ENCODE data around the gene CAPN12.
"Not testable (repeated sequence)": the region's sequence is repeated elsewhere in the genome, so short reads cannot be mapped to it uniquely, and the experiment has no call there.

Gene CAPN12

DNA sequence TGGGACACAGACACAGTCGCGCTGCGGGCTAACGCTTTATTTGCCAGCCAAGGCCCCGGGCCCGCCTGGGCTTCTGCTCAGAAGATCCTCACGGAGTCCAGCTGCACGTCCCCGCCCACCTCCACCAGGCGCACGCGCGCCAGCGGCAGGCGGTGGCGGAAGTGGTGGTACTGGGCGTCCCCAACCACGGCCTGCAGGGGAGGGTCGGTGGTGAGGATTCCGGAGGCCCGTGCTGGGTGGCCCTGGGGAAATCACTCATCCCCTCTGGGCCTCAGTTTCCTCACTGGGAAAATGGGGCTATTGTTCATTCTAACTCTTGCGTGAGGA lies 26.6 kb upstream of the CAPN12 start:
- DNase-seq, result not testable (repeated sequence)

DNA sequence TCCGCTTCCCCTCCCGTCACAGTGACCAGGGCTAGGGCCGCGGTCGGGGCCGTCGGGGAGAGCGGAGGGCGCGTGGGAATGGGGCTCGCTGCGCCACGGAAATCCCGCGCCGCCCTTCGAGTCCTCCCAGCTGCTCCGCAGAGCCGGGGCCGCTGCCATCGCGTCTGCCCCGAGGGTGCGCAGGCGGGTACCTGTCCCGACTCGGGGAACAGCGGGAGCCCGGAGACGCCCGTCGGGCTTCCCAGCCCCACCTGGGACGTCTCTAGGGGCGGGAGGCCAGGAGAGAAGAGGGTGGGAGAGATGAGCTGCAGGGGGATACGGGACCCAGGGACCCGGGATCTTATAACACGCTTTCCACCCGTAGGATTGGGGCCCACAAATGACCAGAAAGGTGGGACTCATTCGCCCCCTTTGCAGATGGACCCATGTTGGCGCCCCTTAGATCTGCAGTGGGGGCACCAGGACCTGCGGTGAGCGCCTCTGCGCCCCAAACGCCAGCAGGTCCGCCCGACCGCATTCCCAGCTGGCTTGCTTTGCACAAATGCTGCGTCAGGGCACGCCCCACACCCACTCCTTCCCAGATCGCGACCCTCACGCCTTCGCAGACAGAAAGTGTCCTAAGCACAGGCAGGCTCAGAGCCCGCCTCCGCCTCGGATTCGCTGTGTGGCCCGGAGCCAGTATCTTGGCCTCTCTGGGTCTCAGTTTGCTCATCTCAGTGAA lies 26.1 kb upstream of the CAPN12 start:
- peak in 1 of 2 donors; percentile 5 for DNase-seq

DNA sequence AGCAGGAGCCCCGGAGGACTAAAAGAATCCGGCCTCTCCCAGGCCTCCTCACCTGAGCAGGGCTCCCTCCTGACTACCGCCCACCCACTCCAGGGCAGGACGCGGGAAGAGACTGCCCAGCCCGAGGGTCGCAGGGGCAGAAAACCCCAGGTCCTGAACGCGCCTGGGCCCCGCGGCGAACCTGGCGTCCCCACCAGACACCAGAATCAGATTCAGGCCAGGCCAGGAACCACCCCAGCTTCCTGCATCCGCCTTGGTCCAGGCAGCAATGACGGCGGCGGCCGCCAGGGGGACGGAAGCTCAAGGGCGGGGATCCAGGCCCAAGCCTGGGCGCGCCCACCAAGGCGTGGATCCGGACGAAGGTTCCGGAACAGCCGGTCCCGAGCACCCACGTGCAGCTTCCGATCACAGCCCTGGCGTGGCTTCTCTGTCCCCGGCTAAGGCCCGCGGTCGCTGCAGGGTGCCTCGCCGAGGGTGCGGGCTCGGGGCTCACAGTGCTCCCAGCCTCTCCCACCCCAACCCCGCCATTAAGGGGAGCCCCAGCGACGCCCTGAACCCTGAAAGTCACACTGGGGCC lies 25.4 kb upstream of the CAPN12 start:
- DNase-seq, result peak; percentile 82 to 92

DNA sequence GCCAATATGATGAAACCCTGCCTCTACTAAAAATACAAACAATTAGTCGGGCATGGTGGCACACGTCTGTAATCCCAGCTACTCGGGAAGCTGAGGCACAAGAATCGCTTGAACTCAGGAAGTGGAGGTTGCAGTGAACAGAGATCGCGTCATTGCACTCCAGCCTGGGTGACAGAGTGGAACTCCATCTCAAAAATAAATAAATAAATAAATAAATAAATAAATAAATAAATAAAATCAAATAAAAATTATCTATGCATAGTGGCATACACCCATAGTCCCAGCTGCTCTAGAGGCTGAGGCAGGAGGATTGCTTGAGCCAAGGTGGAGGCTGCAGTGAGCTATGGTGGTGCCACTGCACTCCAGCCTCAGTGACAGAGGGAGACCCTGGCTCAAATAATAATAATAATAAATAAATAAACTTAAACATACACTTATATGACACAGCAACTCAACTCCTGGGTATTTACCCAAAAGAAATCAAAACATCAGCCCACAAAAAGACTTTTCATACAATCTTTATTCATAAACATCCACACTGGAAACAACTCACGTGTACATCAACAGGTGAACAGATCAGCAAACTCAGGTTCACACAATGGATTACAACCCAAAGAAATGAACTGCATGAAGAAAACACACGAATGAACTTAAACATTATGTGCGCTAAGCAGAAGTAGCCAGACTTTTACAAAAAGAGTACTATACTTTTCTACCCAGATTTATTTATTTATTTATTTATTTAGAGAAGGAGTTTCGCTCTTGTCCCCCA lies 22.2 kb upstream of the CAPN12 start:
- DNase-seq, result no peak

DNA sequence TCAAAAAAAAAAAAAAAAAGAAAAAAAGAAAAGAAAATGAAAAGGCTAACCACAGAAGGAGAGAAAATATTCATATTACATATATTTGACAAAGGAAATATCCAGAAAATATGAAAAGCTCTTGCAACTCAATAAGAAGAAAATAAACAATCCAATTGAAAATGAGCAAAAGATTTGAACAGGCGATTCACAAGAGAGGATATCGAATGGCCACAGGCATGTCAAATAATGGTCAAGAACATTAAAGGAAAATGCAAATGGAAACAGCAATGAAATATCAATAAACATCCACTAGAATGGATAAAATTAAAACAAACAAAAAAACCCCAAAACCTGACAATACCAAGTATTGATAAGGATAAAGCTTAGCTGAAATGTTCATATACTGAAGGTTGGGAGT lies 20.9 kb upstream of the CAPN12 start:
- no peak for DNase-seq

DNA sequence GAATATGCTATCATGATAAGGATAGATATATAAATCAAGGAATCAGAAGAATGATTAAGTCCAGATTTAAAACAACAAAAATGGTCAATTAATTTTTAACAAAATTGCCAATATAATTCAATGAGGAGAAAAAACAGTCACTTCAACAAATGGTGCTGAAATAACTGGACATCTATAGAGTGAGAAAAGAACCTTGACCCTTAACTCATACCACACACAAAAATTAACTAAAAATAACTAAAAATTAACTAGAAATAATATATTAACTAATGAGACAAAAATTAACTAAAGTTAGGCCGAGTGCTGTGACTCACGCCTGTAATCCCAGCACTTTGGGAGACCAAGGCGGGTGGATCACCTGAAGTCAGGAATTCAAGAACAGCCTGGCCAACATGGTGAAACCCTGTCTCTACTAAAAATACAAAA lies 19.5 kb upstream of the CAPN12 start:
- DNase-seq, result no peak

DNA sequence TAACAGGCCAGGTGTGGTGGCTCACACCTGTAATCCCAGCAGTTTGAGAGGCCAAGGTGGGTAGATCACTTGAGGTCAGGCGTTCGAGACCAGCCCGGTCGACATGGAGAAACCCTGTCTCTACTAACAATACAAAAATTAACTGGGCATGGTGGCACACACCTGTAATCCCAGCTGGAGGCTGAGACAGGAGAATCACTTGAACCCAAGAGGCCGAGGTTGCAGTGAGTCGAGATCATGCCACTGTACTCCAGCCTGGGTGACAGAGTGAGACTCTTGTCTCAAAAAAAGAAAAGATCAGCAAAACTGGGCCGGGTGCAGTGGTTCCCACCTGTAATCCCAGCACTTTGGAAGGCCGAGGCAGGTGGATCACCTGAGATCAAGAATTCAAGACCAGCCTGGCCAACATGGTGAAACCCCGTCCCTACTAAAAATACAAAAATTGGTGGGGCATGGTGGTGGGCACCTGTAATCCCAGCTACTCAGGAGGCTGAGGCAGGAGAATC lies 17.7 kb upstream of the CAPN12 start:
- DNase-seq, result not testable (repeated sequence)

DNA sequence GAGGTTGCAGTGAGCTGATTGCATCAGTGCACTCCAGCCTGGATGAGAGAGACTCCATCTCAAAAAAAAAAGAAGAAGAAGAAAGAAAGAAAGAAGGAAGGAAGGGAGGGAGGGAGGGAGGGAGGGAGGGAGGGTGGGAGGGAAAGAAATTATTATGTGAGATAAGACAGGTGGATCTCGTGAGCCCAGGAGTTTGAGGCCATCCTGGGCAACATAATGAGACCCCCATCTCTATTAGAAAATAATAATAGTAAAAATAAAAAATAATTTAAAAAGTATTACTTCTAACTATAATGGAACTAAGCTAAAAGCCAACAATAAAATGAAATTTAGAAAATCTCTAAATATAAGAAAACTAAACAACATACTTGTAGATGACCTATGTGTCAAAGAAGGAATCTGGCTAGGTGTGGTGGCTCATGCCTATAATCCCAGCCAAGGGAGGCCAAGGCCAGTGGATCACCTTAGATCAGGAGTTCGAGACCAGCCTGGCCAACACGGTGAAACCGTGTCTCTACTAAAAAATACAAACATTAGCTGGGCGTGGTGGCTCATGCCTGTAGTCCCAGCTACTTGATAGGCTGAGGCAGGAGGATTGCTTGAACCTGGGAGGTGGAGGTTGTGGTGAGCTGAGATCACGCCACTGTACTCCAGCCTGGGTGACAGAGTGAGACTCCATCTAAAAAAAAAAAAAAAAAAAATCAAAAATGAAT lies 16.7 kb upstream of the CAPN12 start:
- DNase-seq, result not testable (repeated sequence)

DNA sequence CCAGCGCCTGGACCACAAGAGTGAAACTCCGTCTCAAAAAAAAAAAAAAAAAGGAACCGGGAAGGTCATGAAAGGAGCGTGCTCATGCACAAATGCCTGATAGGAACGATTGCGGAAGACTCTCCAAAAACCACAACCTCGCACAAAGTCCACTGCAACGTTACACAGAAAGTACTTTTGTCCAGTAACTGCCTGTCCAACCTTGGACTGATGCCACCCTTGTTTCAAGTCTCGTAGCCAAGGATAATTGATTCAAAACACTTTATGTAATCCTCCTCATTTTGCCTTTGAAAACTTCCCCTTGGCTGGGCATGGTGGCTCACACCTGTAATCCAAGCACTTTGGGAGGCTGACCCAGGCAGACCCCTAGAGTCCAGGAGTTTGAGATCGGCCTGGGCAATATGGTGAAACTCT lies 15.3 kb upstream of the CAPN12 start:
- DNase-seq, result no peak

DNA sequence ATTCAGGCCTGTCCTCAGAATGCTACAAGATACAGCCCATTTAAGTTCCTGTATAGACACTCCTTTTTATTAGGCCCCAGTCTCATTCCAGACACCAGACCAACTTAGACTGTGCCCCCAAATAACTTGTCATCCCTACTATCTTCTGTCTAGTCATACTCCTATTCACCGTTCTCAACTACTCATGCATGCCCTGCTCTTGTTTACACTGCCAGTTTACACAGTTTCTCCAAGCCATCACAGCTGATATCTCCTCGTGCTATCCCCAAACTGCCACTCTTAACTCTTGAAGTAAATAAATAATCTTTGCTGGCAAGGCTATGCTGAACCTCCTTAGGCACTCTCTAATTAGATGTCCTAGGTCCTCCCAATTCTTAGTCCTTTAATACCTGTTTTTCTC lies 9.9 kb upstream of the CAPN12 start:
- DNase-seq, result not testable (repeated sequence)

DNA sequence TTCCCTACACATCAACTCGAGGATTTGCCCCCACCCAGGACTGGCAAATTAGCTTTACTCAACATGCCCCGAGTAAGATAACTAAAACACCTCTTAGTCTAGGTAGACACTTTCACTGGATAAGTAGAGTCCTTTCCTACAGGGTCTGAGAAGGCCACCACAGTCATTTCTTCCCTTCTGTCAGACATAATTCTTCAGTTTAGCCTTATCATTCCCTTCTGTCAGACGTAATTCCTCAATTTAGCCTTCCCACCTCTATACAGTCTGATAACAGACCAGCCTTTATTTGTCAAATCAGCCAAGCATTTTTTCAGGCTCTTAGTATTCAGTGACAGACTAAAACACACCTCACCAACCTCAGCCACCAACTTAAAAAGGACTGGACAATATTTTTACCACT lies 9.5 kb upstream of the CAPN12 start:
- not testable (repeated sequence) for DNase-seq

DNA sequence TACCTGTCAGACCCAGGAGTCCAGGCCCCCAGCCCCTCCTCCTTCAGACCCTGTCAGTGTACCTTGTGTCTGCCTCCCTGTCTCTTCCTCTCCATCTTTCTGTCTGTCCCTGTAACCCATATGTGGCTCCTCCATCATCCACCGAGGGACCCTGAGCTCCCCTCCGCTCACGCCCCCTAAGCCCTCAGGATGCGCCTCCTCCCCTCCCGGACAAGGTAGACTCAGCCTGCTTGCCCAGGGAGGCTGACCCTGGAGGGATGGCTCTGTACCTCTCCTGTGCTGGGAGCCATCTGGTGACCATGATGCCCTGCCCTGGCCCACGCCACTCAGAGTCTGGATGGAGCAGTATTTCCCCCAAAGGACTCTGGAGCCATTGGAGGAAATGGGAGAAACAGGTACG lies 1.0 kb upstream of the CAPN12 start:
- DNase-seq, result no peak

DNA sequence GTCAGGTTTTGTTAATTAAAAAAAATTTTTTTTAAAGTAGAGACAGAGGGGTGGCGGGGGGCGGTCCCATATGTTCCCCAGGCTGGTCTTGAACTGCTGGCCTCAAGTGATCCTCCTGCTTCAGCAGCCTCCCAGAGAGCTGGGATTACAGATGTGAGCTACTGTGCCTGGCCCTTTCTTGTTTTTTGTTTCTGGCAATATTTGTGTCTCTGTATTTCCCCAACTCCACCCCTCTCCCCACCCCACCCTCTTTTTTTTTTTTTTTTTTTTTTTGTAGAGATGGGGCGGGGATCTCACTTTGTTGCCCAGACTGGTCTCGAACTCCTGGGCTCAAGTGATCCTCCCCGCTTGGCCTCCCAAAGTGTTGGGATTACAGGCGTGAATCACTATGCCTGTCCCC lies 600 bp upstream of the CAPN12 start:
- DNase-seq, result no peak

DNA sequence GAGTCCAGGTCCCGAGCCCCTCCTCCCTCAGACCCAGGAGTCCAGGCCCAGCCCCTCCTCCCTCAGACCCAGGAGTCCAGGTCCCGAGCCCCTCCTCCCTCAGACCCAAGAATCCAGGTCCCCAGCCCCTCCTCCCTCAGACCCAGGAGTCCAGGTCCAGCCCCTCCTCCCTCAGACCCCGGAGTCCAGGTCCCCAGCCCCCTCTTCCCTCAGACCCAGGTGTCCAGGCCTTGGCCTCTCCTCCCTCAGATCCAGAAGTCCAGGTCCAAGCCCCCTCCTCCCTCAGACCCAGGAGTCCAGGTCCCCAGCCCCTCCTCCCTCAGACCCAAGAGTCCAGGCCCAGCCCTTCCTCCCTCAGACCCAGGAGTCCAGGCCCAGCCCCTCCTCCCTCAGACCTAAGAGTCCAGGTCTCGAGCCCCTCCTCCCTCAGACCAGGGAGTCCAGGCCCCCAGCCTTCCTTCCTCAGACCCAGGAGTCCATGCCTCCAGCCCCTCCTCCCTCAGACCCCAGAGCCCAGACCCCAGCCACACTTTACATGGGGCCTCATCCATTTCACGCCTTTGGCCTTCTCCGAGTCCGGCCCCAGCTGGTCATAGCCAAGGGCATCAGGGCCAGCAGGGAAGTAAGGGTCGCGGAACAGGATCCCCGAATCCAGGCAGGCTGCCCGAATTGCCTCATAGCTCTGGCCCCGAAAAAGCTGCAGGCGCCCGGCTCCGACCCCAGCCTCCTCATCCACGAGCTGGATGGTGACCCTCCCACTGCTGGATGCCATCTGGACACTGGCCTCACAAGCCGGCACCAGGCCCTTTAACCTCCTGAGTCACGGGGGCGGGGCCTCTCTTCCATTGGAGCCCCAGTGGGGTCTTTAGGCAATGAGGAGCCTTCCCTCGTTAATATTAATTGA lies 628 bp downstream of the CAPN12 start:
- no peak for DNase-seq

DNA sequence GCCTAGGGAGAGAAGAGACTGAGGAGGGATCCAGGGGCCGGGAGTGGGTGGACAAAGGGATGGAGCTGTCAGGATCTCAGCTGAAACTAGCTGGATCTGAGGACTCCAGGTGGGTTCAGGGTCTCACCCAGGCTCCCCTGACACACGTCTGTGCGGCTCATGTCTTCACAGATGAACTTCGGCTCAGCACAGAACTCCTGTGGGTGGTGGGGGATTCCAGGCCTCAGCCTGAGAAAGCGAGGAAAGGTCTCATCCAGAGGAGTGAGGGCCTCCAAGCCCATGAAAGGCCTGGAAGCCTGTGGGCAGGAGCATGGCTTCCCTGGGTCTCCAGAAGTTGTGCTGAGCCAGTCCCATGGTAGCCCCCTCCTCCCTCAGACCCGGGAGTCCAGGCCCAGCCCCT lies 1.4 kb downstream of the CAPN12 start:
- DNase-seq, result no peak

DNA sequence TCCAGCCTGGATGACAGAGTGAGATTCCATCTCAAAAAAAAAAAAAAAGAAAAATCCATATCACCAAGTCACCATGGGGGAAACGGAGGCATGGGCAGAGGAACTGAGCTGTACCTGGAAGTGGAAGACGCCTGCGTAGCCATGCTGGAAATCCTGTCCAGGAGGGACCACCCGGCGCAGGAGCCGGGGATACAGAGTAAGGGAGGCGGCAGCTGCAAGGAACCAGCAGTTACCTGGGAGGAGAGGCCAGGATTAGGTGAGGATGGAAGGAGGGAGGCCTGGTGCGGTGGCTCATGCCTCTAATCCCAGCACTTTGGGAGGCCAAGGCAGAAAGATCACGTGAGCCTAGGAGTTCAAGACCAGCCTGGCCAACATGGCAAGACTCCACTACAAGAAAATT lies 2.0 kb downstream of the CAPN12 start:
- DNase-seq, result no peak

DNA sequence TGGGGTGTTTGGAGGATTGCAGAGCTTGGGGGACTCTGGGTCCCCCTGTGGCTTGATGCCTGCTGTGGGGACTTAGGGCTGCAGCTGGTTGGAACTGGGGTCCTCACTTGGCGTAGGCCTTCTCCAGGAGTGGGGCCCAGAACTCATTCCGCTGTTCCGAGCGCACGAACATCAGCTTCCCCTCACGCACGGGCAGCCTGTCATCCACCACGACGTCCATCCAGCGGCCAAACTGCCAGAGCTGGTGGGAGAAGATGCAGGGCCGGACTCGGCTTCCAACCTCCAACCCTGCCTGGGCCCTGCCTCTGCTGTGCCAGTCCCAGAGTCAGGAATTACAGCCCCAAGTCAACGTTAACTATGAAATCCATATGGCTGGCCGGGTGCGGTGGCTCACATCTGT lies 2.6 kb downstream of the CAPN12 start:
- no peak for DNase-seq

DNA sequence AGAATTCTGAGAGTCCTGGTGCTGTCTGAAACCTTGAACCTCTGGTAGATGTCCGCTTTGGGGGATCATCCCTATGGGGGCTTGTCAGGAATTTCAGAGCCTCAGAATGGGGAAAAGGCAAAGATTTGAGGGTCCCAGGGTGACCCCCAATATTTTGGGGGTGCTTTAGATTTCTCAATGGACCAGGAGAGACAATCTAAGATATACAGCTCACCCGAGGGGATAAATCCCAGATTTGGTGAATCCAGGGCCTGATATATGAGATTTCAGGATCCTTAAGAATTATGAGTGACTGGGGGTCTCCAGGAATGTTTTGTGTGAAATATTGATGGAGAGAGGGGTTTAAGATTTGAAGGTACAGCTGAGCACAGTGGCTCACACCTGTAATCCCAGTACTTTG lies 3.3 kb downstream of the CAPN12 start:
- no peak for DNase-seq

DNA sequence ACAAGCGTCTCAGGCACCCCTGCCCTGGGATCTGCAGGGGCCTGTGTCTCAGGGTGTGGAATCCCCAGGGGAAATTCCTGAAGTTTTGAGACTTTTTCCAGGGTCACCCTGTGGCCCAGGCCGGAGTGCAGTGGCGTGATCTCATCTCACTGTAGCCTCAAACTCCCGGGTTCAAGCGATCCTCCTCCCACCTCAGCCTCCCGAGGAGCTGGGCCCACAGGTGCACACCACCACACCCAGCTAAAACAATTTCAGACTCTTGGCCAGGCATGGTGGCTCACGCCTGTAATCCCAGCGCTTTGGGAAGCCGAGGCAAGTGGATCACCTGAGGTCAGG lies 4.0 kb downstream of the CAPN12 start:
- no peak for DNase-seq

DNA sequence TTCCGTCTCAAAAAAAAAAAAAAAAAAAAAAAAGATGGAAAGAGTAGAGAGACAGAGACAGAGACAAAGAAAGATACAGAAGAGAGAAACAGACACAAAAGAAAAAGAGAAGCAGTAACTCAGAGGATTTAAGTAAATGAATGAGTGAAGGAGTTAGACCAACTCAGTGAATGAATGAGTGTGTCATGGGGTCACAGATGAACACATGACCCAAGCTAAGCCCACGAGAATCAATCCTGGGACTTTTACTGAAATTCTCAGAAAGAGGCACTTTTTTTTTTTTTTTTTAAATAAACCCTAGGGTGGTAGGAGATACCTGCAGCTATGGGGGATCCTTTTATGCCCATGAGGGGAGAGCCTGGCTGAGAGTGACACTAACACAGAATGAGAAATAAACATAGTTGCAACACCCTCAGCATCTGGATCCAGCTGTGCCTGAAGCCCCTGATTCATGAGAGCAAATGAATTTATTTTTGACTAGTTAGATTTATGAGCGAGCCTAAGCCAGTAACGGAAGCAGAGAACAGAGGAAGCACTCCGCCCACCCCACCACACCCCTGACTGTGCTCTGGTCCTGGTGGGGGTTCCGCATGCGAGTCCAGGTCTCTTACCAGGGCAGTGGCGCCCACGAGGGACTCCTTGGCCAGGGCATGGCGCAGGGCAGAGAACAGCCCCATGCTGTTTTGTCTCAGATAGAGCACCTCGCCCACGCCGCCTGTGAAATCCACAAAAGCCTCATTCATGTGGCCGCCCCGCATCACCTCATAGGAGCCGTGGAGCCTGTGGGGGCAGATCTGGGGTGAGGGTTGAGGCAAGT lies 4.6 kb downstream of the CAPN12 start:
- DNase-seq, result peak in 1 of 2 donors; percentile 35

DNA sequence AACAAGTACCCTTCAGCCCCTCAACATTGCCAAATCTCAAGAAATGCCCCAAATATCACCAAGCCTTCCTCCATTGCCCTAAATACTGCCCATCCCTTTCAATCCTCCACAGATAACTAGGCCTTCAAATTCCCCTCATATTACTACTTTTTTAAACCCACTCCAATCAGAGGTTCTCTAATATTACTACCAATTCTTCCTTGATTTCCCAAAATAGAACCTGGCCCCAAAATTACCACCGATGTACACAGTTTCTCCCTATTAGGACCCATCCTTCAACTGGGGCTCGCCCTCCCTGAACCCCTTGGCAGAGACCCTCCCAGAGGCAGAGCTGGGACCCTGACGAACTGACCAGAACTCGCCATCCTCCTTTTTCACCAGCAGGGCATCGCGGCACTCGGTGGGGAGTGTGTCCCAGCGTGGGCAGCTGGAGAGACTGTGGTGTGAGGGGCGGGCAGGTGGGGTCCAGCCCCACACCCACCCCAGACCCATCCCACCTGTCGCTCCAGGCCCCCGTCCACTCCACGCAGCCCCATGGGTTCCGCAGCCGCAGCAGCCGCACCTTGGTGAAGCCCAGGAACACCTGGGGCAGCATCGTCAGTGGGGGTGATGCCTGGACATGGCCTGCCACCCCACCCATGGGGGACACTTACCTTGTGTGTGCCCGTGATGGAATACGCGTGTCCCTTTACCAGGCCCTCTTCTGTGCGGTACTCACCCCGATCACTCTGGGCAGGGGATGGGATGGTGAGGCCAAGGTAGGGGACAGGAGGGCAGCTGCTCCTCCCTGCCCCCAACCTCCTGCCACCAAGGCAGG lies 6.1 kb downstream of the CAPN12 start:
- DNase-seq, result no peak
